ENCODE results near the gene MRPL10.
A peak's percentile ranks its signal among the peaks of the same experiment; 100 is the strongest.

The MRPL10 gene

DNA sequence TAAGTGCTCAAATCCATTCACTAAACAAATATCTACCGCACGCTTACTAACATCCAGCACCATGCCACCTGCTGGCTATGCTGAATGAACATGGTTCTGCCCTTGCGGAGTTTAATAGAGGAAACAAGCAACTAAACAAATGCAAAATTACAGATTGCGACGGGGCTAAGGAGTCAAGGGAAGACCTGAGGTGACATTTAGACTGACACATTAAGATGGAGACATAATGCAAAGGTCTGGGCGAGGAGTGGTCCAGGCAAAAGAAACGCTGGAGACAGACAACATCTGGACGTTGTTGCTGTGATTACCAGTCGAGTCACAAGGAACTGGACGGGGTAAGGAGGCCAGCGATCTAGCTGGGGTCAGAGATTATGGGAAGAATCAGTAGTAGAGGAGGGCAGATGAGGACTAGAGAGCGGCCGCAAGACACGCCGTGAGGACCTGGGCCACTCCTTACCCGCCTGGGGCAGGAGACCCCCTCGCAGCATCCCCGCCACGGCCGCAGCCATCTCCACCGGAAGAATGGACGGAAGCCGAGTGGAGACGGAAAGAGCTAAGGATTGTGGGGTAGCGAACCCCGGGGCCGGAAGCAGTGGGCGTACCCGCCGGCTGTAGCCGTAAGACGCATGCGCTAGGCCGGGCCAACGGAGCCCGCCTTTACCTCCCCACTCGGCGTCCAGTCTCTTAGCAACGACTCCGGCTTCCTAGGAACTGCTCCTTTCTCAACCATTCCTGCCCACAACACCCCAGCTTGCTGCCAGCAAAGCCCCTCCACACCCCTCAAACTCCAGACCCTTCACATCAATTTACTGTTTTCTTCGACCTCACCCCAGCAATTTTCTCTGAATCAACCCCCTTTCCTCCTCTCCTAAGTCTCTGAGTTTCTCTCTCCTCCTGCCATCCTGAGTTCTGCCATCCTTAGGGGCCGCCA, at the start of gene MRPL10, which contains the start of gene LRRC46 (continued):
- no peak for TF ChIP-seq ZNF560 (tag by site-specific recombination; IDR thresholded peaks at IDR 0.05; ENCODE audit: borderline replicate concordance)
- no peak for TF ChIP-seq ZNF776 (tag by site-specific recombination; IDR thresholded peaks at IDR 0.05; ENCODE audit: borderline replicate concordance)
- TF ChIP-seq ZNF132 (tag by site-specific recombination; IDR thresholded peaks at IDR 0.05; ENCODE audit: borderline replicate concordance): no peak
- no peak for TF ChIP-seq ZNF514 (tag by site-specific recombination; IDR thresholded peaks at IDR 0.05)
- TF ChIP-seq ZNF223 (tag by site-specific recombination; IDR thresholded peaks at IDR 0.05): no peak; the same call in 1 of the 2 replicates
- TF ChIP-seq ZNF248 (tag by site-specific recombination; IDR thresholded peaks at IDR 0.05): no peak
- TF ChIP-seq ZNF133 (tag by site-specific recombination; IDR thresholded peaks at IDR 0.05): no peak
- TF ChIP-seq MYNN (tag by site-specific recombination; IDR thresholded peaks at IDR 0.05; ENCODE audit: borderline replicate concordance): peak; percentile 84
- TF ChIP-seq ZNF221 (tag by site-specific recombination; IDR thresholded peaks at IDR 0.05; ENCODE audit: borderline replicate concordance): no peak
- TF ChIP-seq, protein P1, sequence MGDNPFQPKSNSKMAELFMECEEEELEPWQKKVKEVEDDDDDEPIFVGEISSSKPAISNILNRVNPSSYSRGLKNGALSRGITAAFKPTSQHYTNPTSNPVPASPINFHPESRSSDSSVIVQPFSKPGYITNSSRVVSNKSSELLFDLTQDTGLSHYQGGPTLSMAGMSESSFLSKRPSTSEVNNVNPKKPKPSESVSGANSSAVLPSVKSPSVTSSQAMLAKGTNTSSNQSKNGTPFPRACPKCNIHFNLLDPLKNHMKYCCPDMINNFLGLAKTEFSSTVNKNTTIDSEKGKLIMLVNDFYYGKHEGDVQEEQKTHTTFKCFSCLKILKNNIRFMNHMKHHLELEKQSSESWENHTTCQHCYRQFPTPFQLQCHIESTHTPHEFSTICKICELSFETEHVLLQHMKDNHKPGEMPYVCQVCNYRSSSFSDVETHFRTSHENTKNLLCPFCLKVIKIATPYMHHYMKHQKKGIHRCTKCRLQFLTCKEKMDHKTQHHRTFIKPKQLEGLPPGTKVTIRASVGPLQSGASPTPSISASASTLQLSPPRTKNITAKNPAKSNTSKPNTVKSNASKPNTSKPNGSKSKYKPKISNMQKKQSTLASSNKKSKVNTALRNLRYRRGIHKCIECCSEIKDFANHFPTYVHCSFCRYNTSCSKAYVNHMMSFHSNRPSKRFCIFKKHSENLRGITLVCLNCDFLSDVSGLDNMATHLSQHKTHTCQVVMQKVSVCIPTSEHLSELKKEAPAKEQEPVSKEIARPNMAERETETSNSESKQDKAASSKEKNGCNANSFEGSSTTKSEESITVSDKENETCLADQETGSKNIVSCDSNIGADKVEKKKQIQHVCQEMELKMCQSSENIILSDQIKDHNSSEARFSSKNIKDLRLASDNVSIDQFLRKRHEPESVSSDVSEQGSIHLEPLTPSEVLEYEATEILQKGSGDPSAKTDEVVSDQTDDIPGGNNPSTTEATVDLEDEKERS (tag by site-specific recombination; IDR thresholded peaks at IDR 0.05): no peak
- 0 out of 2 replicates have a peak, but pooled peaks have one; percentile 20 for TF ChIP-seq ZBTB8A (tag by site-specific recombination; IDR thresholded peaks at IDR 0.05)
- peak; percentile 75 for TF ChIP-seq GLIS1 (tag by site-specific recombination; IDR thresholded peaks at IDR 0.05)
- TF ChIP-seq, protein P2, sequence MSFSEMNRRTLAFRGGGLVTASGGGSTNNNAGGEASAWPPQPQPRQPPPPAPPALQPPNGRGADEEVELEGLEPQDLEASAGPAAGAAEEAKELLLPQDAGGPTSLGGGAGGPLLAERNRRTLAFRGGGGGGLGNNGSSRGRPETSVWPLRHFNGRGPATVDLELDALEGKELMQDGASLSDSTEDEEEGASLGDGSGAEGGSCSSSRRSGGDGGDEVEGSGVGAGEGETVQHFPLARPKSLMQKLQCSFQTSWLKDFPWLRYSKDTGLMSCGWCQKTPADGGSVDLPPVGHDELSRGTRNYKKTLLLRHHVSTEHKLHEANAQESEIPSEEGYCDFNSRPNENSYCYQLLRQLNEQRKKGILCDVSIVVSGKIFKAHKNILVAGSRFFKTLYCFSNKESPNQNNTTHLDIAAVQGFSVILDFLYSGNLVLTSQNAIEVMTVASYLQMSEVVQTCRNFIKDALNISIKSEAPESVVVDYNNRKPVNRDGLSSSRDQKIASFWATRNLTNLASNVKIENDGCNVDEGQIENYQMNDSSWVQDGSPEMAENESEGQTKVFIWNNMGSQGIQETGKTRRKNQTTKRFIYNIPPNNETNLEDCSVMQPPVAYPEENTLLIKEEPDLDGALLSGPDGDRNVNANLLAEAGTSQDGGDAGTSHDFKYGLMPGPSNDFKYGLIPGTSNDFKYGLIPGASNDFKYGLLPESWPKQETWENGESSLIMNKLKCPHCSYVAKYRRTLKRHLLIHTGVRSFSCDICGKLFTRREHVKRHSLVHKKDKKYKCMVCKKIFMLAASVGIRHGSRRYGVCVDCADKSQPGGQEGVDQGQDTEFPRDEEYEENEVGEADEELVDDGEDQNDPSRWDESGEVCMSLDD (tag by site-specific recombination; IDR thresholded peaks at IDR 0.05): peak; percentile 96
- no peak for TF ChIP-seq ZNF747 (tag by site-specific recombination; IDR thresholded peaks at IDR 0.05)
- TF ChIP-seq ZNF239 (tag by site-specific recombination; IDR thresholded peaks at IDR 0.05): no peak; the same call in 1 of the 2 replicates
- TF ChIP-seq SP3 (tag by site-specific recombination; IDR thresholded peaks at IDR 0.05): peak; percentile 79
- TF ChIP-seq, protein P3, sequence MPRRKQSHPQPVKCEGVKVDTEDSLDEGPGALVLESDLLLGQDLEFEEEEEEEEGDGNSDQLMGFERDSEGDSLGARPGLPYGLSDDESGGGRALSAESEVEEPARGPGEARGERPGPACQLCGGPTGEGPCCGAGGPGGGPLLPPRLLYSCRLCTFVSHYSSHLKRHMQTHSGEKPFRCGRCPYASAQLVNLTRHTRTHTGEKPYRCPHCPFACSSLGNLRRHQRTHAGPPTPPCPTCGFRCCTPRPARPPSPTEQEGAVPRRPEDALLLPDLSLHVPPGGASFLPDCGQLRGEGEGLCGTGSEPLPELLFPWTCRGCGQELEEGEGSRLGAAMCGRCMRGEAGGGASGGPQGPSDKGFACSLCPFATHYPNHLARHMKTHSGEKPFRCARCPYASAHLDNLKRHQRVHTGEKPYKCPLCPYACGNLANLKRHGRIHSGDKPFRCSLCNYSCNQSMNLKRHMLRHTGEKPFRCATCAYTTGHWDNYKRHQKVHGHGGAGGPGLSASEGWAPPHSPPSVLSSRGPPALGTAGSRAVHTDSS (tag by site-specific recombination; IDR thresholded peaks at IDR 0.05): no peak
- peak; percentile 39; the same call in 1 of the 2 replicates for TF ChIP-seq WT1 (tag by site-specific recombination; IDR thresholded peaks at IDR 0.05)
- no peak for TF ChIP-seq ZNF426 (tag by site-specific recombination; IDR thresholded peaks at IDR 0.05)
- TF ChIP-seq ZNF311 (tag by site-specific recombination; IDR thresholded peaks at IDR 0.05; ENCODE audit: borderline replicate concordance): no peak
- TF ChIP-seq ZSCAN23 (tag by site-specific recombination; IDR thresholded peaks at IDR 0.05): no peak
- no peak for TF ChIP-seq ZNF626 (tag by site-specific recombination; IDR thresholded peaks at IDR 0.05)
- TF ChIP-seq ZFP69B (tag by site-specific recombination; IDR thresholded peaks at IDR 0.05): no peak
- TF ChIP-seq EGR2 (tag by site-specific recombination; IDR thresholded peaks at IDR 0.05; ENCODE audit: low read depth): peak; percentile 64
- TF ChIP-seq MEIS1 (CRISPR knock-in tag; IDR thresholded peaks at IDR 0.05; ENCODE audit: borderline replicate concordance): no peak
- TF ChIP-seq, protein P4, sequence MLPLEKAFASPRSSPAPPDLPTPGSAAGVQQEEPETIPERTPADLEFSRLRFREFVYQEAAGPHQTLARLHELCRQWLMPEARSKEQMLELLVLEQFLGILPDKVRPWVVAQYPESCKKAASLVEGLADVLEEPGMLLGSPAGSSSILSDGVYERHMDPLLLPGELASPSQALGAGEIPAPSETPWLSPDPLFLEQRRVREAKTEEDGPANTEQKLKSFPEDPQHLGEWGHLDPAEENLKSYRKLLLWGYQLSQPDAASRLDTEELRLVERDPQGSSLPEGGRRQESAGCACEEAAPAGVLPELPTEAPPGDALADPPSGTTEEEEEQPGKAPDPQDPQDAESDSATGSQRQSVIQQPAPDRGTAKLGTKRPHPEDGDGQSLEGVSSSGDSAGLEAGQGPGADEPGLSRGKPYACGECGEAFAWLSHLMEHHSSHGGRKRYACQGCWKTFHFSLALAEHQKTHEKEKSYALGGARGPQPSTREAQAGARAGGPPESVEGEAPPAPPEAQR (tag by site-specific recombination; IDR thresholded peaks at IDR 0.05): no peak
- TF ChIP-seq GLI4 (tag by site-specific recombination; IDR thresholded peaks at IDR 0.05): no peak
- TF ChIP-seq ZNF433 (tag by site-specific recombination; IDR thresholded peaks at IDR 0.05; ENCODE audit: low read depth): no peak
- TF ChIP-seq, protein P5, sequence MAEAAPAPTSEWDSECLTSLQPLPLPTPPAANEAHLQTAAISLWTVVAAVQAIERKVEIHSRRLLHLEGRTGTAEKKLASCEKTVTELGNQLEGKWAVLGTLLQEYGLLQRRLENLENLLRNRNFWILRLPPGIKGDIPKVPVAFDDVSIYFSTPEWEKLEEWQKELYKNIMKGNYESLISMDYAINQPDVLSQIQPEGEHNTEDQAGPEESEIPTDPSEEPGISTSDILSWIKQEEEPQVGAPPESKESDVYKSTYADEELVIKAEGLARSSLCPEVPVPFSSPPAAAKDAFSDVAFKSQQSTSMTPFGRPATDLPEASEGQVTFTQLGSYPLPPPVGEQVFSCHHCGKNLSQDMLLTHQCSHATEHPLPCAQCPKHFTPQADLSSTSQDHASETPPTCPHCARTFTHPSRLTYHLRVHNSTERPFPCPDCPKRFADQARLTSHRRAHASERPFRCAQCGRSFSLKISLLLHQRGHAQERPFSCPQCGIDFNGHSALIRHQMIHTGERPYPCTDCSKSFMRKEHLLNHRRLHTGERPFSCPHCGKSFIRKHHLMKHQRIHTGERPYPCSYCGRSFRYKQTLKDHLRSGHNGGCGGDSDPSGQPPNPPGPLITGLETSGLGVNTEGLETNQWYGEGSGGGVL (tag by site-specific recombination; IDR thresholded peaks at IDR 0.05): no peak

Data from HEK293 (cell line).